MCF 10A (cell line): ENCODE results near the gene IQCH. TPM values are rescaled to one million over a fixed set of nuclear protein-coding genes. Genes with fewer than 3 reads are reported as not detected.

ENCODE experiments used
- BruUV-seq: library from RNA; stranded (reverse); fragments of 400-500 nt; replicated peaks from 2 replicates; lab custom pipeline; 2021; lab: Mats Ljungman, UMichigan
- CTCF ChIA-PET: fragments of 300-600 bp; sonication (Branson Sonifier 250); formaldehyde crosslinking; extraction: SDS; loops from one replicate; lab custom pipeline; 2021; ENCODE audit warnings: antibody characterized with exemption, inconsistent platforms; lab: Yijun Ruan, JAX
- POLR2A ChIA-PET: fragments of 300-600, 350-650 bp; sonication (Branson Sonifier 250); formaldehyde crosslinking; extraction: SDS; loops from one replicate; lab custom pipeline; 2020; ENCODE audit warnings: antibody characterized with exemption, inconsistent platforms; lab: Yijun Ruan, JAX
- DNase-seq: peaks from one replicate; pipeline ENCODE4 v3.0.0-alpha.2; 2018; ENCODE audit not compliant: unreplicated experiment
- H3K27ac Mint-ChIP-seq: one replicate; pipeline ENCODE4 v1.8.0; 2022; ENCODE audit warnings: mild to moderate bottlenecking, low read depth, mixed read lengths; ENCODE audit not compliant: unreplicated experiment
- H3K27me3 Mint-ChIP-seq: one replicate; pipeline ENCODE4 v1.8.0; 2022; ENCODE audit warnings: mixed read lengths; ENCODE audit not compliant: insufficient read depth, unreplicated experiment
- H3K36me3 Mint-ChIP-seq: one replicate; pipeline ENCODE4 v1.8.0; 2022; ENCODE audit warnings: mild to moderate bottlenecking, moderate library complexity, mixed read lengths; ENCODE audit not compliant: insufficient read depth, unreplicated experiment
- H3K4me1 Mint-ChIP-seq: one replicate; pipeline ENCODE4 v1.8.0; 2022; ENCODE audit warnings: mixed read lengths; ENCODE audit not compliant: insufficient read depth, unreplicated experiment
- H3K4me3 Mint-ChIP-seq: one replicate; pipeline ENCODE4 v1.8.0; 2022; ENCODE audit warnings: mild to moderate bottlenecking, moderate library complexity, mixed read lengths; ENCODE audit not compliant: unreplicated experiment
- H3K9me3 Mint-ChIP-seq: one replicate; pipeline ENCODE4 v1.8.0; 2022; ENCODE audit warnings: mixed read lengths; ENCODE audit not compliant: unreplicated experiment
- intact Hi-C: fragments of 100-400 bp; cut with micrococcal nuclease; formaldehyde crosslinking; loops from 2 replicates; pipeline ENCODE4 v1.14.1; 2022
- total RNA-seq: library from RNA; stranded (reverse); gene quantifications from 2 replicates; pipeline ENCODE4 v1.2.3, GENCODE V29; 2022
- TF ChIP-seq, protein P1 (sequence below): fragments of 200-600 bp; IDR thresholded peaks from one replicate; pipeline ENCODE4 v1.8.0; 2022; ENCODE audit warnings: antibody characterized with exemption, mild to moderate bottlenecking; ENCODE audit not compliant: unreplicated experiment

Gene IQCH
- total RNA-seq, 1 experiment from 2014 or later: 5.0 TPM

DNA sequence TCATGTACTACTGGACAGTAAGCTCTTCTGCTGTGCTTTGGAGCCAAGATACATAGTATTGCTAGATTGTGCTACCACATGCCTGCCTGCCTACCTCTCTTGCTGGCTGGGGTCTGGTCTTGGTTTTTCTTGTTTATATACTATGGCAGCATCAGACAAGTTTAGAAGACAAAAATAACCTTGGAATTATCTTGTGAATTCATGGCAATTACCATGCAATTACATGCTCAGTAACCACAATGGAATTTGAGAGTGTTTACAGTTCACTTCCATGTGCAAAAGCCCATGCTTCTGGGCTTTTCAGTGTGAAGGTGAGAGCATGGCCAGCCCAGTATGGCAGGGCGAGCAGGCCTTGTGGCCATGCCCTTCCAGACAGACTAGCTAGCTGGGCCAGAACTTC lies 218.4 kb downstream of the IQCH start:
- ChIA-PET CTCF (interaction anchor here (0.6 kb wide), 1 partner anchor 357 kb away, joined by 3 read pairs; no protein-coding TSS in a partner anchor), POLR2A (no interaction called here)
- intact Hi-C loops: no loop called here

DNA sequence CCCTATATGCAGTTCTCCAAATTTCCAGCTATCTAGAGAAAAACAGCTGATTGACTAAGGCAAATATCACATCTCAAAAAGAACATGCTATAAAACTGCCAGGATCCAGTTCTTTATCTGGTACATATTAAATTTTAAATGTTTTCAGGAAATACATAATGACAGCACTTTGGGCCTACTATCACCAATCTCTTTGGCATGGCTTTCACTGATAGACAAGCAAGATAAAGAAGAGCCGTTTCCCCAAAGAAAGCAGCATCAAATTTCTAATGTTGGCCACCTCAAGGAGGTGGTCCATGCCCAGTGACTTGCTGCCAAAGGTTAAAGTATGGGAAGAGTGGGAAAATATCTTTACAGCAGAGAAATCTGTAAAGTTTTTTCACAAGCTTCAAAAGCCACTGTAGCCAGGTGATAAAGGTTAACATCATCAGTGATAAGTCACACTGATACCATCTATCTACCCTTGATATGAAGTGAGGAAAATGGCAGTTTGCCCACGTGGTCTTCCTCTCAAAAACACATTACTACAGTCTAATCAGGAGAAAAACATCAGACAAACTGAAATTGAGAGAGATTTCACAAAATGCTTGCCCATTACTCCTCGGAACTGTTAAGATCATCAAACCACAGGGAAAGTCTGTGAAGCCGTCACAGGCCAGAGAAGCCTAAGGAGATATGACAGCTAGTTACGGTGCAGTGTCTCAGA lies 220.0 kb downstream of the IQCH start:
- H3K4me3 Mint-ChIP-seq: no peak overlapping the region
- BruUV-seq: no TSS peak

More for the DNA sequence above, 218.4 kb downstream of the IQCH start:
- Mint-ChIP-seq H3K4me1 (no peaks in the 10 kb centered on the region), H3K36me3 (no peaks in the 10 kb centered on the region), H3K27ac (no peak overlapping the region), H3K9me3 (no peaks in the 10 kb centered on the region), H3K4me3 (no peak overlapping the region), H3K27me3 (no peaks in the 10 kb centered on the region)
- TF ChIP-seq, protein P1, sequence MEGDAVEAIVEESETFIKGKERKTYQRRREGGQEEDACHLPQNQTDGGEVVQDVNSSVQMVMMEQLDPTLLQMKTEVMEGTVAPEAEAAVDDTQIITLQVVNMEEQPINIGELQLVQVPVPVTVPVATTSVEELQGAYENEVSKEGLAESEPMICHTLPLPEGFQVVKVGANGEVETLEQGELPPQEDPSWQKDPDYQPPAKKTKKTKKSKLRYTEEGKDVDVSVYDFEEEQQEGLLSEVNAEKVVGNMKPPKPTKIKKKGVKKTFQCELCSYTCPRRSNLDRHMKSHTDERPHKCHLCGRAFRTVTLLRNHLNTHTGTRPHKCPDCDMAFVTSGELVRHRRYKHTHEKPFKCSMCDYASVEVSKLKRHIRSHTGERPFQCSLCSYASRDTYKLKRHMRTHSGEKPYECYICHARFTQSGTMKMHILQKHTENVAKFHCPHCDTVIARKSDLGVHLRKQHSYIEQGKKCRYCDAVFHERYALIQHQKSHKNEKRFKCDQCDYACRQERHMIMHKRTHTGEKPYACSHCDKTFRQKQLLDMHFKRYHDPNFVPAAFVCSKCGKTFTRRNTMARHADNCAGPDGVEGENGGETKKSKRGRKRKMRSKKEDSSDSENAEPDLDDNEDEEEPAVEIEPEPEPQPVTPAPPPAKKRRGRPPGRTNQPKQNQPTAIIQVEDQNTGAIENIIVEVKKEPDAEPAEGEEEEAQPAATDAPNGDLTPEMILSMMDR: no peak
- no peak for DNase-seq
- BruUV-seq: no TSS peak

DNA sequence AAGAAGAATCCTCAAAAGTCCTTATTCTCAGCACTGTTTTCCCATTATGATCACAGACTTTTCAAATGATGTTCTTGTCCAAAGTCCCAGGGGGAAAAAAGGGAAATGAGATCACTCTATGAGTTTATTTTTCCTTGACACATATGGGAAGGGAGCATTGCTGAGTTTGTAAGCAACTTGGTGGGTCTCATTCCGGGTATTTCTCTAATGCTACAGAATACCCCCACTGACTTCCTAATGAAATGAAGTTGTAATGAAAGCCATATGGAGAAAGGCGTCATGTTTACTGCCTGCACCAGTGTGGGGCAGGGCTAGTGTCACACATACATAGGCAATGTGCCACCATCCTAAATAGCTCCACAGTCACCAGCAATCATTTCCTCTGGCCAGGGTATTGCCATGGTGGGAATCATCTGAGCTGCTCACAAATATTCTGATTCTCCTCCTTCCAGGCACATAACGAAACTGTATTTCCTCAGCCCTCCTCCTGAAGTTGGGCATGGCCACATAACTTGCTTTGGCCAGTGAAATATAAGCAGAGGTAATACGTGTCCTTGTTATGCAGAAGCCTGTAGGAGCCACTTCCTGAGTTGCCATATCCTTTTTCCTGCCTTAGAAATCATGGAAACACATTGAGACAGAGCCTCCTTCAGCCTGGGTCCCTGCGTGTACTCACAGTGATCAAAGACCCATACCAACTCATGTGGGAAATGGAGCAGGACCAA lies 225.4 kb downstream of the IQCH start:
- CTCF ChIA-PET: interaction anchor here (2.5 kb wide), 1 partner anchor 23 kb away, joined by 7 read pairs; no protein-coding TSS in a partner anchor
- intact Hi-C loops: no loop called here

More for the DNA sequence above, 220.0 kb downstream of the IQCH start:
- Mint-ChIP-seq H3K36me3 (no peaks in the 10 kb centered on the region), H3K27me3 (no peaks in the 10 kb centered on the region), H3K27ac (no peak overlapping the region), H3K4me1 (no peaks in the 10 kb centered on the region), H3K9me3 (no peaks in the 10 kb centered on the region)
- ChIA-PET CTCF (interaction anchor here (0.6 to 0.8 kb wide), 2 partner anchors 298 to 350 kb away, joined by 3 read pairs; partner anchors contain the start of gene SKOR1), POLR2A (no interaction called here)
- DNase-seq: no peak
- intact Hi-C loops: no loop called here
- TF ChIP-seq, protein P1: no peak

More for the DNA sequence above, 225.4 kb downstream of the IQCH start:
- POLR2A ChIA-PET: no interaction called here
- no peak for DNase-seq
- no peaks in the 10 kb centered on the region for H3K27me3 Mint-ChIP-seq
- TF ChIP-seq, protein P1: no peak
- H3K36me3 Mint-ChIP-seq: no peaks in the 10 kb centered on the region
- H3K9me3 Mint-ChIP-seq: no peaks in the 10 kb centered on the region
- no TSS peak for BruUV-seq
- H3K4me1 Mint-ChIP-seq: no peaks in the 10 kb centered on the region
- H3K27ac Mint-ChIP-seq: no peak overlapping the region
- H3K4me3 Mint-ChIP-seq: no peak overlapping the region
